Measurements from ENCODE around the gene ZNF785.

GRCh38 chr16:30581457-30581856, 4.0 kb downstream of the ZNF785 start:
- TF ChIP-seq CTCF (IDR thresholded peaks at IDR 0.05), result no peak
- no peak for TF ChIP-seq SMAD3 (CRISPR knock-in tag; IDR thresholded peaks at IDR 0.05; ENCODE audit: borderline replicate concordance)
- TF ChIP-seq, protein P1, sequence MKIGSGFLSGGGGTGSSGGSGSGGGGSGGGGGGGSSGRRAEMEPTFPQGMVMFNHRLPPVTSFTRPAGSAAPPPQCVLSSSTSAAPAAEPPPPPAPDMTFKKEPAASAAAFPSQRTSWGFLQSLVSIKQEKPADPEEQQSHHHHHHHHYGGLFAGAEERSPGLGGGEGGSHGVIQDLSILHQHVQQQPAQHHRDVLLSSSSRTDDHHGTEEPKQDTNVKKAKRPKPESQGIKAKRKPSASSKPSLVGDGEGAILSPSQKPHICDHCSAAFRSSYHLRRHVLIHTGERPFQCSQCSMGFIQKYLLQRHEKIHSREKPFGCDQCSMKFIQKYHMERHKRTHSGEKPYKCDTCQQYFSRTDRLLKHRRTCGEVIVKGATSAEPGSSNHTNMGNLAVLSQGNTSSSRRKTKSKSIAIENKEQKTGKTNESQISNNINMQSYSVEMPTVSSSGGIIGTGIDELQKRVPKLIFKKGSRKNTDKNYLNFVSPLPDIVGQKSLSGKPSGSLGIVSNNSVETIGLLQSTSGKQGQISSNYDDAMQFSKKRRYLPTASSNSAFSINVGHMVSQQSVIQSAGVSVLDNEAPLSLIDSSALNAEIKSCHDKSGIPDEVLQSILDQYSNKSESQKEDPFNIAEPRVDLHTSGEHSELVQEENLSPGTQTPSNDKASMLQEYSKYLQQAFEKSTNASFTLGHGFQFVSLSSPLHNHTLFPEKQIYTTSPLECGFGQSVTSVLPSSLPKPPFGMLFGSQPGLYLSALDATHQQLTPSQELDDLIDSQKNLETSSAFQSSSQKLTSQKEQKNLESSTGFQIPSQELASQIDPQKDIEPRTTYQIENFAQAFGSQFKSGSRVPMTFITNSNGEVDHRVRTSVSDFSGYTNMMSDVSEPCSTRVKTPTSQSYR (CRISPR knock-in tag; IDR thresholded peaks at IDR 0.05), result no peak
- TF ChIP-seq MAX (CRISPR knock-in tag; IDR thresholded peaks at IDR 0.05), result no peak
- no peak for TF ChIP-seq SP1 (CRISPR knock-in tag; conservative IDR thresholded peaks at IDR 0.05)
- no peak for TF ChIP-seq NR3C1 (CRISPR knock-in tag; conservative IDR thresholded peaks at IDR 0.05; ENCODE audit: low read depth)
- TF ChIP-seq NFYB (CRISPR knock-in tag; conservative IDR thresholded peaks at IDR 0.05; ENCODE audit: low read depth), result no peak
- no peak for TF ChIP-seq RELA (CRISPR knock-in tag; IDR thresholded peaks at IDR 0.05; ENCODE audit: borderline replicate concordance)
- TF ChIP-seq, protein P2, sequence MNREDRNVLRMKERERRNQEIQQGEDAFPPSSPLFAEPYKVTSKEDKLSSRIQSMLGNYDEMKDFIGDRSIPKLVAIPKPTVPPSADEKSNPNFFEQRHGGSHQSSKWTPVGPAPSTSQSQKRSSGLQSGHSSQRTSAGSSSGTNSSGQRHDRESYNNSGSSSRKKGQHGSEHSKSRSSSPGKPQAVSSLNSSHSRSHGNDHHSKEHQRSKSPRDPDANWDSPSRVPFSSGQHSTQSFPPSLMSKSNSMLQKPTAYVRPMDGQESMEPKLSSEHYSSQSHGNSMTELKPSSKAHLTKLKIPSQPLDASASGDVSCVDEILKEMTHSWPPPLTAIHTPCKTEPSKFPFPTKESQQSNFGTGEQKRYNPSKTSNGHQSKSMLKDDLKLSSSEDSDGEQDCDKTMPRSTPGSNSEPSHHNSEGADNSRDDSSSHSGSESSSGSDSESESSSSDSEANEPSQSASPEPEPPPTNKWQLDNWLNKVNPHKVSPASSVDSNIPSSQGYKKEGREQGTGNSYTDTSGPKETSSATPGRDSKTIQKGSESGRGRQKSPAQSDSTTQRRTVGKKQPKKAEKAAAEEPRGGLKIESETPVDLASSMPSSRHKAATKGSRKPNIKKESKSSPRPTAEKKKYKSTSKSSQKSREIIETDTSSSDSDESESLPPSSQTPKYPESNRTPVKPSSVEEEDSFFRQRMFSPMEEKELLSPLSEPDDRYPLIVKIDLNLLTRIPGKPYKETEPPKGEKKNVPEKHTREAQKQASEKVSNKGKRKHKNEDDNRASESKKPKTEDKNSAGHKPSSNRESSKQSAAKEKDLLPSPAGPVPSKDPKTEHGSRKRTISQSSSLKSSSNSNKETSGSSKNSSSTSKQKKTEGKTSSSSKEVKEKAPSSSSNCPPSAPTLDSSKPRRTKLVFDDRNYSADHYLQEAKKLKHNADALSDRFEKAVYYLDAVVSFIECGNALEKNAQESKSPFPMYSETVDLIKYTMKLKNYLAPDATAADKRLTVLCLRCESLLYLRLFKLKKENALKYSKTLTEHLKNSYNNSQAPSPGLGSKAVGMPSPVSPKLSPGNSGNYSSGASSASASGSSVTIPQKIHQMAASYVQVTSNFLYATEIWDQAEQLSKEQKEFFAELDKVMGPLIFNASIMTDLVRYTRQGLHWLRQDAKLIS (CRISPR knock-in tag; IDR thresholded peaks at IDR 0.05; ENCODE audit: borderline replicate concordance), result no peak
- no peak for TF ChIP-seq CREB1 (CRISPR knock-in tag; IDR thresholded peaks at IDR 0.05)
- TF ChIP-seq CBFB (CRISPR knock-in tag; IDR thresholded peaks at IDR 0.05; ENCODE audit: low read depth), result no peak
- TF ChIP-seq KAT7 (CRISPR knock-in tag; IDR thresholded peaks at IDR 0.05; ENCODE audit: borderline replicate concordance), result no peak
